M059J (cell line): ENCODE results near the gene CCDC180. TPM values are rescaled to one million over a fixed set of nuclear protein-coding genes. Genes with fewer than 3 reads are reported as not detected.
"Not testable (repeated sequence)": the region's sequence is repeated elsewhere in the genome, so short reads cannot be mapped to it uniquely, and the experiment has no call there.

Experiments used
- DNase-seq: peaks from one replicate; pipeline ENCODE4 v3.0.0-alpha.2; 2012; ENCODE audit warnings: low read depth
- total RNA-seq: library from RNA; depleted of rRNA; stranded (reverse); fragments of >200 nt; shearing (Covaris generic); gene quantifications from 2 replicates; pipeline ENCODE4 v1.2.3, GENCODE V29; 2014

The CCDC180 gene
- total RNA-seq, 1 experiment from 2014 or later = 0.47 TPM

GRCh38 chr9:97310896-97311295 is 3.4 kb downstream of the CCDC180 start:
- no peak for DNase-seq

- DNase-seq = no peak
Measured at GRCh38 chr9:97311798-97312500, 4.5 kb downstream of the CCDC180 start.

GRCh38 chr9:97312556-97312955 is 5.1 kb downstream of the CCDC180 start:
- DNase-seq = no peak

GRCh38 chr9:97313243-97313642 is 5.8 kb downstream of the CCDC180 start:
- DNase-seq = no peak

GRCh38 chr9:97313746-97314145 is 6.3 kb downstream of the CCDC180 start:
- no peak for DNase-seq

- no peak for DNase-seq
Measured at GRCh38 chr9:97314503-97314902, 7.0 kb downstream of the CCDC180 start.

- no peak for DNase-seq
Measured at GRCh38 chr9:97315550-97315949, 8.1 kb downstream of the CCDC180 start.

- no peak for DNase-seq
Measured at GRCh38 chr9:97316904-97317303, 9.4 kb downstream of the CCDC180 start.

- no peak for DNase-seq
Measured at GRCh38 chr9:97318433-97318832, 11.0 kb downstream of the CCDC180 start.

- no peak for DNase-seq
Measured at GRCh38 chr9:97319395-97319794, 11.9 kb downstream of the CCDC180 start.

GRCh38 chr9:97320080-97320642 is 12.7 kb downstream of the CCDC180 start:
- DNase-seq = no peak

- DNase-seq = no peak
Measured at GRCh38 chr9:97321251-97321650, 13.8 kb downstream of the CCDC180 start.

- DNase-seq = no peak
Measured at GRCh38 chr9:97321691-97322090, 14.2 kb downstream of the CCDC180 start.

GRCh38 chr9:97322105-97322504 is 14.6 kb downstream of the CCDC180 start:
- DNase-seq = no peak

GRCh38 chr9:97324954-97325353 is 17.5 kb downstream of the CCDC180 start:
- DNase-seq = no peak

GRCh38 chr9:97327562-97327961 is 20.1 kb downstream of the CCDC180 start:
- DNase-seq = no peak

- DNase-seq = no peak
Measured at GRCh38 chr9:97332993-97333392, 25.5 kb downstream of the CCDC180 start.

GRCh38 chr9:97335622-97336021 is 28.2 kb downstream of the CCDC180 start:
- DNase-seq = not testable (repeated sequence)

- DNase-seq = no peak
Measured at GRCh38 chr9:97348871-97349270, 41.4 kb downstream of the CCDC180 start.

- DNase-seq = no peak
Measured at GRCh38 chr9:97349400-97349799, 41.9 kb downstream of the CCDC180 start.

- DNase-seq = no peak
Measured at GRCh38 chr9:97354637-97355036, 47.2 kb downstream of the CCDC180 start.

- no peak for DNase-seq
Measured at GRCh38 chr9:97357056-97357455, 49.6 kb downstream of the CCDC180 start.
